BE2C (cell line): Measurements from ENCODE around the gene SLC6A8.

Experiments
- DNase-seq: peaks from one replicate; pipeline ENCODE4 v3.0.0-alpha.2; 2020
- H3K27me3 ChIP-seq: fragments of 250-450 bp; sonication (Bioruptor Pico); 2 replicates; pipeline ENCODE4 v1.5.1; 2020; ENCODE audit warnings: mild to moderate bottlenecking
- H3K36me3 ChIP-seq: fragments of 250-450 bp; sonication (Bioruptor Pico); 2 replicates; pipeline ENCODE4 v1.5.1; 2020; ENCODE audit warnings: mild to moderate bottlenecking
- H3K4me1 ChIP-seq: fragments of 250-450 bp; sonication (Bioruptor Pico); 2 replicates; pipeline ENCODE4 v1.5.1; 2020
- H3K4me3 ChIP-seq: 2 replicates; pipeline ENCODE4 v1.5.1; 2011; ENCODE audit warnings: low read depth, low read length
- H3K9me3 ChIP-seq: fragments of 250-450 bp; sonication (Bioruptor Pico); 2 replicates; pipeline ENCODE4 v1.5.1; 2020
- TF ChIP-seq, protein P1 (sequence below): IDR thresholded peaks from 2 replicates; pipeline ENCODE4 v1.5.1; 2012; ENCODE audit warnings: mild to moderate bottlenecking, low read depth, low read length

SLC6A8 gene

DNA sequence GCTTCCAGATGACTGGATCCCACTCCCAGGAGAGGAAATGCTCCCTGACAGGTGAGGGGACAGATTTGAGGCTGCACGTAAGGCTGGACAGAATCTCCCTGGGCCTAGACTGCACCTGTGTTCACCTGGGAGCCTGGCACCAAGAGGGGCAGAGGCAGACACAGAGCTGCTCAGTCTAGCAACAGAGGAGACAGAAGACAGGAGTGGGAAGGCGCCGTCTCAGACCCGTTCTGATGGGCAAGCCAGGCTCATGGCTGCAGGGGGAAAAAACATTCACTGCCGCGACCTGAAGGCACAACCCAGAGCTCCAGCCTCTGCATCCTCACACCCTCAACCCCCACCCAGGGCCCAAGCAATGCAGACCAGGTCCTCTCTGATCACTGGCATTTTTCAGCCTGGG is 19.7 kb downstream of the SLC6A8 start:
- TF ChIP-seq, protein P1, sequence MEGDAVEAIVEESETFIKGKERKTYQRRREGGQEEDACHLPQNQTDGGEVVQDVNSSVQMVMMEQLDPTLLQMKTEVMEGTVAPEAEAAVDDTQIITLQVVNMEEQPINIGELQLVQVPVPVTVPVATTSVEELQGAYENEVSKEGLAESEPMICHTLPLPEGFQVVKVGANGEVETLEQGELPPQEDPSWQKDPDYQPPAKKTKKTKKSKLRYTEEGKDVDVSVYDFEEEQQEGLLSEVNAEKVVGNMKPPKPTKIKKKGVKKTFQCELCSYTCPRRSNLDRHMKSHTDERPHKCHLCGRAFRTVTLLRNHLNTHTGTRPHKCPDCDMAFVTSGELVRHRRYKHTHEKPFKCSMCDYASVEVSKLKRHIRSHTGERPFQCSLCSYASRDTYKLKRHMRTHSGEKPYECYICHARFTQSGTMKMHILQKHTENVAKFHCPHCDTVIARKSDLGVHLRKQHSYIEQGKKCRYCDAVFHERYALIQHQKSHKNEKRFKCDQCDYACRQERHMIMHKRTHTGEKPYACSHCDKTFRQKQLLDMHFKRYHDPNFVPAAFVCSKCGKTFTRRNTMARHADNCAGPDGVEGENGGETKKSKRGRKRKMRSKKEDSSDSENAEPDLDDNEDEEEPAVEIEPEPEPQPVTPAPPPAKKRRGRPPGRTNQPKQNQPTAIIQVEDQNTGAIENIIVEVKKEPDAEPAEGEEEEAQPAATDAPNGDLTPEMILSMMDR: no peak
- H3K4me3 ChIP-seq: no peak overlapping the region
- no peak for DNase-seq
- H3K9me3 ChIP-seq: no peaks in the 10 kb centered on the region
- no peaks in the 10 kb centered on the region; the same call in 1 of the 2 replicates for H3K36me3 ChIP-seq
- no peaks in the 10 kb centered on the region for H3K27me3 ChIP-seq
- no peaks in the 10 kb centered on the region for H3K4me1 ChIP-seq

DNA sequence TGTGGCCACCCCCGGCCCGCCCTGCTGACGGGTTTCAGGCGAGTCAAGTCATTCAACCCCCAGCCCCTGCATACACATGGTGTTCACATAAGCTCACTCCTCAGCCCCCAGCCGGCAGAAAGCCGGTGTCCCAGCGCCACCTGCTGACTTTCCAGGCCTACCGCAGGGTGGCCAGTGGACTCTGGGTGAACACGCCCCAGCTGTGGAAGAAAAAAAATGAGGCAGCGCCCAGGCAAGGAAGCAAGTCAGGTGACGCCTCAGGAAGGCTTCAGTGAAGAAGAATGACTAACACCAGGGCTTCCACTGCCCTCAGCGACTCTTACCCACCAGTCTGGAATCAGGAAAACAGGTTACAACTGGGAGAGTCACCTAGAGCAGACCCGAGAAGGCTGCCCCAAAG is 20.7 kb downstream of the SLC6A8 start:
- Histone ChIP-seq H3K9me3 (no peaks in the 10 kb centered on the region), H3K4me3 (no peak overlapping the region), H3K4me1 (no peaks in the 10 kb centered on the region), H3K36me3 (no peaks in the 10 kb centered on the region; the same call in 1 of the 2 replicates), H3K27me3 (no peaks in the 10 kb centered on the region)
- TF ChIP-seq, protein P1: peak; percentile 67
- peak; percentile 84 for DNase-seq

DNA sequence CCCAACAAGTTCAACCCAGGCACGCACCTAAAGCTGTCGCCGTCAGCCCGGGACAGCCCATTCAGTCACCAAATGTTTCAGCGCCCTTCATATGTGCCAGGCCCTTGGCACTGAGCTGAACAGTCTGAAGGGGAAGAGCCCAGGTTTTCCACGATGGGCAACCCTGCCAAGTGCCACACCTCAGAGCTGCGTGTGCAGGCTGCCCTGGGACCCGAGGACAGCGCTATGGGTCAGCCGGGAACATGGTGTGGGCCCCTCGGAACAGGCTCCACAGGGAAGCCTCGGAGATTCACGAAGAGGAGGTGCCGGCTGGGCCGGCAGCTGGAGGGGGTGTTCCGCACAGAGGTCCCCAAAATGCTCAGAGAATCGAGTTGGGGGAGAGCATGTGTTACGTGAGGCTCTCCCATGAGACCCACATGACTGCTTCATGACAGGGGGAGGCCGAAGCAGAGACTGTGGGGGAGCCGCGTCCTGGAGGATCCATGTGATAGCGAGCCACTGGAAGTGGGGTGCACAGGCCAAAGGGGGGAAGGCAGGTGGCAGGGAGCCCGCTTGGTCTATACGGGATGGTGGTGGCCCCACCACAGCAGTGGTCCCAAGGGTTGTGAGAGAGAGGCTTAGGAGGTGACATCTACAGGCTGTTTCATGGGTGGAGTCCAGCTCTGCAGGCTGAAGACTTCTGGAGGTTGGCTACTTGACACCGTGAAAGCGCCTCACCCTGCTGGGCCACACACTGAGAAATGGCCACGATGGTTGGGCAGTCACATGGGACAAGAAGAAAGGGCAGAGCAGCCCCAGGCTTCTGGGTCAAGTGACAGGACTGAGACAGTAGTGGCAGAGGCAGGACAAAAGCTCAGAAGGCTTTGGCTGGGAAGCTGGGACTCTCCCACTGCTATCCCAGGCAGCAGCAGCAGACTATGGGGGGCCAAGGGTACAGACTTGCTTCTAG is 22.3 kb downstream of the SLC6A8 start:
- Histone ChIP-seq H3K36me3 (peaks cover 8% of the 10 kb centered on the region), H3K9me3 (no peaks in the 10 kb centered on the region), H3K27me3 (no peaks in the 10 kb centered on the region), H3K4me3 (no peak overlapping the region), H3K4me1 (no peaks in the 10 kb centered on the region)
- no peak for DNase-seq
- TF ChIP-seq, protein P1: no peak

DNA sequence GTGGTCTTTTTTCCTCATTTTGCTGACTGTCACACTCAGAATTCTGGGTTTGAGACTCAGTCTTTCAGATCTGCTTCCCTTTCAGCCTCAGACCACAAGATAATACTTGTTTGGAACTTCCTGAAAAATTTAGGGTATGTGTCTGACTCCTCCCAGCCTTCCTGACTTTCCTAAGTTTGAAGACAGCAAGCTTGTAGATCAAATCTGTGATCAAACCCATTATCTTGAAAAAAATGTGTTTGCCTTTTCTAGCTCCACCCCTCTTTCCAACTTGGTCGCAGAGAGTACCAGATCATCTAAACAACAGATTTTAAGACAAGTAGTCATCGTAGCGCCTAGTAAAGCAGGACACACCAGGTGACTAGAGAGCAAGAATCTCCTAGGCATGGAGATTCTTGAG is 26.5 kb downstream of the SLC6A8 start:
- peaks cover 16% of the 10 kb centered on the region for H3K36me3 ChIP-seq
- no peaks in the 10 kb centered on the region for H3K9me3 ChIP-seq
- H3K27me3 ChIP-seq: no peaks in the 10 kb centered on the region
- TF ChIP-seq, protein P1: no peak
- H3K4me1 ChIP-seq: no peaks in the 10 kb centered on the region
- no peak for DNase-seq
- H3K4me3 ChIP-seq: no peak overlapping the region

DNA sequence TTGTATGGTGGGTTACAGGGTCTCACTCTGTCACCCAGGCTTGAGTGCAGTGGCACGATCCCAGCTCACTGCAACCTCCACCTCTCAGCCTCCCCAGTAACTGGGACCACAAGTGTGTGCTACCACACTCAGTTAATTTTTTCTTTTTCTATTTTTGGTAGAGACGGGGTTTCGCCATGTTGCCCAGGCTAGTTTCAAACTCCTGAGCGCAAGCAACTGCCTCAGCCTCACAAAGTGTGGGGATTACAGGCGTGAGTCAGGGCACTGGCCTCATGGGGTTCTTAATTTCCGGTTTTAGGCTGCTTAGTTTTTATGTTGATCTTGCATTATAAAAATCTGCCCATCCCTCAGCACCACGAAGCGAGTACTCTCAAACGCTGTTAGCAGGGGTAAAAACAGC is 29.7 kb downstream of the SLC6A8 start:
- Histone ChIP-seq H3K4me1 (no peaks in the 10 kb centered on the region), H3K27me3 (no peaks in the 10 kb centered on the region), H3K4me3 (no peak overlapping the region), H3K9me3 (no peaks in the 10 kb centered on the region), H3K36me3 (peaks cover 33% of the 10 kb centered on the region)
- TF ChIP-seq, protein P1: no peak
- no peak for DNase-seq

DNA sequence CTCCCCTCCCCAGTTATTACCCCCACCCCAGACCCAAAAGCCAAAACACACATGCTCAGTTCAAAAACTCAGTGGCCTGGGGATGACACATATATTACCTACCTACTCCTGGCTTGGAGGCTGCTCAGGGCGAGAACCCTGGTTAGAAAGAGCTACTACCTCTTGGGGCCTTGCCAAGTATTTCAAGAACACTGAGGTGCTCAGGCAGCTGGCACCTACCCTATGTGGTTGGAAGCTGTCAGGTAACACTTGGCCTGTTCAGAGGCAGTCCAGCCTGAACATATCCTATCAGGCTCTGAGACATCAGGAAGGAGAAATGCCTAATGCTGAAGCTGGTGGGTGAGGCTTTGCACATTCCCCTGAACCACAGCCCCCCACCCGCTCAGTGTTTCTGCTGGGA is 31.5 kb downstream of the SLC6A8 start:
- H3K4me3 ChIP-seq: no peak overlapping the region
- H3K36me3 ChIP-seq: peaks cover 33% of the 10 kb centered on the region
- no peaks in the 10 kb centered on the region; the same call in 1 of the 2 replicates for H3K9me3 ChIP-seq
- H3K27me3 ChIP-seq: no peaks in the 10 kb centered on the region
- no peak for DNase-seq
- TF ChIP-seq, protein P1: no peak
- no peaks in the 10 kb centered on the region for H3K4me1 ChIP-seq
